GM21367 (cell line): Measurements from ENCODE around the gene GINM1.

Source experiments
- ATAC-seq: cut with Tn5 transposase; IDR thresholded peaks from one replicate; pipeline ENCODE4 v1.9.1; 2021; ENCODE audit not compliant: unreplicated experiment

The GINM1 gene

GRCh38 chr6:149592983-149593382 lies 26.8 kb downstream of the GINM1 start:
- ATAC-seq: no peak

DNA sequence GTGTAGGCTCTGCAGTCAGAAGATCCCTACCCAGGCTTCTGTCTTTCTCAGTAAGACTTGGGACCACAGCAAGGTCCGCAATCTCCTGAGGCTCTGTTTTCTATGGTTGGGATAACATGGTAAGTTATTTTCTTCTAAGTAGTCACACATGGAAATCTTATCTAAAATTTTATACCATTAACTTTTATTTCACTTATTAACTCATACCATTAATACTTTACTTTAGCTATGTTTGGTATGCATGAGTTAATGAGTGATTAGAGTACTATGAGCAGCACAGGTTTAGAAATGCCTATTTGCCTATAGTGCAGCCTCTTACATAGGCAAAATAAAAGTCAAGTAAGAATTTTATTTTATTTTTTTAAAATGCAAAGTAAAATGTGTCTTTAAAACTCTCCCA lies 27.2 kb downstream of the GINM1 start:
- ATAC-seq: no peak

DNA sequence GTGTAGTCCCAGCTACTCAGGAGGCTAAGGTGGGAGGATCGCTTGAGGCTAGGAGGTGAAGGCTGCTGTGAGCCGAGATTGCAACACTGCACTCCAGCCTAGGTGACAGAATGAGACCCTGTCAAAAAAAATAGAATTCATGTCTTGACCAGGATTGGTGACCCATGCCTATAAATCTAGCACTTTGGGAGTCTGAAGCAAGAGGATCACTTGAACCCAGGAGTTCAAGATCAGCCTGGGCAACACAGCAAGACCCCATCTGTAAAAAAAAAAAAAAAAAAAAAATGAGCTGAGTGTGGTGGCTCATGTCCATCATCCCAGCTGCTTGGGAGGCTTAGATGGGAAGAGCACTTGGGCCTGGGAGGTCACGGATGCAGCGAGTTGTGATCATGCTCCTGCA lies 34.3 kb downstream of the GINM1 start:
- ATAC-seq: no peak

- no peak for ATAC-seq
These were observed 42.3 kb downstream of the GINM1 start for GRCh38 chr6:149608381-149608982.

- ATAC-seq: no peak
These were observed 48.2 kb downstream of the GINM1 start for GRCh38 chr6:149614337-149614736.

GRCh38 chr6:149615805-149616204 lies 49.6 kb downstream of the GINM1 start:
- no peak for ATAC-seq

- ATAC-seq: no peak
These were observed 61.5 kb downstream of the GINM1 start for GRCh38 chr6:149627672-149628071.

DNA sequence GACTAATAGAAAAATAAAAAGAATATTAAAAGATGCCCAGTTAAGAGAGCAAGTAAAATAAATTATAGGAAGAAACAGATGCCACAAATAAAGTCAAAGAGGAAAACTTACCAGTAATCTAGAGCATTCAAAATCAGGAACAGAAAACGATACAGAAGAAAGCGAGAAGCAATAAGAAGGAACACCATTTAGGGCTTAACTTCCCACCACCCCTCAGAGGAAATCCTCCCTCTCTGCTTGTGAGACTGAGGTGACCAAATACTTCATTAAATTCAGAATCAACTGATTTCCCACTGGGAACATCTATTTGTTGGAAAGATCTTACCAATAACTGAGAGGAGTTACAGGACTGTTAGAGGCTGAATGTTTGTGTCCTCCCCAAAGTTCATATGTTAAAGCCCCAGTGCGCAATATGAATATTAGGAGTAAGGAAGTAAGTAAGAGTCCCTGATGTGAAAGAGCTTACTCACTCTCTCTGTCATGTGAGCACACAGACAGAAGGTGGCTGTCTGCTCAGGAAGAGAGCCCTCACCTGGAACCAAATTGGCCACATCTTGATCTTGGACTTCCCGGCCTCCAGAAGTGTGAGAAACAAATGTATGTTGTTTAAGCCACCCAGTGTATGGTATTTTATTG lies 62.8 kb downstream of the GINM1 start:
- peak; percentile 79 for ATAC-seq

DNA sequence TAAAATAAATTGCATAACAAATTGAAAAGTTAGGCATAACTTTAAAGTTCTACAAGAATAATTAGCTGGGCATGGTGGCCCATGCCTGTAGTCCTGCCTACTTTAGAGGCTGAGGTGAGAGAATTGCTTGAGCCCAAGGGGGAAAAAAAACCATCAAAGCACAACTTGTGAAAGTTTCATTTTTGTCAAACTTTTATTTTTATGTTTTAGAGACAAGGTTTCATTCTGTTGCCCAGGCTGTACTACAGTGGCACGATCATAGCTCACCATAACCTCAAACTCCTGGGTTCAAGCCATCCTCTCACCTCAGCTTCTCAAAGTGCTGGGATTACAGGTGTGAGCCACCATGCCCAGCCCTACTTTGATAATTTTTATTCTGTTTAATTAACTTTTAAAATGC lies 68.1 kb downstream of the GINM1 start:
- no peak for ATAC-seq

- no peak for ATAC-seq
These were observed 69.9 kb downstream of the GINM1 start for GRCh38 chr6:149636124-149636523.
